Hepatocyte (in vitro differentiated cells): ENCODE measurements around the gene LPAR4. TPM values are rescaled to one million over a fixed set of nuclear protein-coding genes. Genes with fewer than 3 reads are reported as not detected.

Experiments
- DNase-seq: peaks from one replicate; pipeline ENCODE4 v3.0.0-alpha.2; 2016; ENCODE audit warnings: low spot score
- H2AFZ ChIP-seq: fragments of 200-600 bp; sonication (generic); 2 replicates; pipeline ENCODE4 v1.6.0; 2016; ENCODE audit warnings: antibody characterized with exemption, mild to moderate bottlenecking
- H3K27ac ChIP-seq: fragments of 200-600 bp; sonication (generic); 2 replicates; pipeline ENCODE4 v1.5.1; 2016; ENCODE audit warnings: mild to moderate bottlenecking
- H3K27me3 ChIP-seq: fragments of 200-600 bp; sonication (generic); 2 replicates; pipeline ENCODE4 v1.6.1; 2016
- H3K36me3 ChIP-seq: fragments of 200-600 bp; sonication (generic); replicated peaks from 2 replicates; pipeline ENCODE4 v1.5.1; 2016; ENCODE audit warnings: low read depth; ENCODE audit not compliant: insufficient read depth
- H3K4me1 ChIP-seq: fragments of 200-600 bp; sonication (generic); 2 replicates; pipeline ENCODE4 v1.5.1; 2016; ENCODE audit warnings: mild to moderate bottlenecking, moderate library complexity; ENCODE audit not compliant: insufficient read depth
- H3K4me2 ChIP-seq: fragments of 200-600 bp; sonication (generic); 2 replicates; pipeline ENCODE4 v1.6.0; 2016
- H3K4me3 ChIP-seq: fragments of 200-600 bp; sonication (generic); 2 replicates; pipeline ENCODE4 v1.5.1; 2016; ENCODE audit warnings: mild to moderate bottlenecking
- H3K79me2 ChIP-seq: fragments of 200-600 bp; sonication (generic); 2 replicates; pipeline ENCODE4 v1.6.0; 2017; ENCODE audit warnings: mild to moderate bottlenecking
- H3K9me2 ChIP-seq: fragments of 200-600 bp; sonication (generic); replicated peaks from 2 replicates; pipeline ENCODE4 v1.6.0; 2017; ENCODE audit warnings: mild to moderate bottlenecking; ENCODE audit not compliant: insufficient read depth
- H3K9me3 ChIP-seq: fragments of 200-600 bp; sonication (generic); 2 replicates; pipeline ENCODE4 v1.5.1; 2016; ENCODE audit warnings: low read depth, mild to moderate bottlenecking
- H4K20me1 ChIP-seq: fragments of 200-600 bp; sonication (generic); 2 replicates; pipeline ENCODE4 v1.6.0; 2016; ENCODE audit warnings: mild to moderate bottlenecking; ENCODE audit not compliant: insufficient read depth, poor library complexity, severe bottlenecking
- CTCF ChIP-seq: fragments of 200-600 bp; sonication (generic); IDR thresholded peaks from 2 replicates; pipeline ENCODE4 v1.5.1; 2016; ENCODE audit warnings: antibody characterized with exemption, mild to moderate bottlenecking; ENCODE audit not compliant: poor library complexity
- EZH2 ChIP-seq: fragments of 200-600 bp; sonication (generic); IDR thresholded peaks from 2 replicates; pipeline ENCODE4 v1.6.1; 2016; ENCODE audit warnings: antibody characterized with exemption, mild to moderate bottlenecking, borderline replicate concordance
- EZH2phosphoT487 ChIP-seq: fragments of 200-600 bp; sonication (generic); IDR thresholded peaks from one replicate; pipeline ENCODE4 v1.6.1; 2018; ENCODE audit warnings: antibody characterized with exemption, mild to moderate bottlenecking, low read depth, moderate library complexity; ENCODE audit not compliant: unreplicated experiment, severe bottlenecking
- WGBS: methylation state at CpG from one replicate; pipeline ENCODE4 v1.1.6; 2016; ENCODE audit warnings: low lambda C conversion rate; ENCODE audit errors: missing lambda C conversion rate; 5-methylcytosine and 5-hydroxymethylcytosine counted together
- polyA plus RNA-seq: library from polyadenylated mRNA; unstranded; fragments of >200 nt; fragmentation: Nextera tagmentation; extraction: Ambion mirVana; gene quantifications from 2 replicates; pipeline ENCODE4 v1.2.1, GENCODE V29; 2016
- total RNA-seq: library from RNA; depleted of rRNA; stranded (reverse); fragments of >200 nt; gene quantifications from 2 replicates; pipeline ENCODE4 v1.2.3, GENCODE V29; 2014

Gene LPAR4
- total and polyA plus RNA-seq, 2 experiments from 2014 or later: 0.23 to 0.47 TPM

GRCh38 chrX:78747971-78748370, 451 bp downstream of the LPAR4 start:
- 33% methylated on average over 5 of the region's 5 CpGs for WGBS
- no peak for DNase-seq
- Histone ChIP-seq H2AFZ (peak overlapping the region; percentile 53), H3K27ac (no peak overlapping the region), H3K27me3 (no peaks in the 10 kb centered on the region), H3K9me3 (no peaks in the 10 kb centered on the region), H3K9me2 (no peaks in the 10 kb centered on the region), H3K4me1 (no peaks in the 10 kb centered on the region), H3K79me2 (no peaks in the 10 kb centered on the region), H3K4me2 (peak overlapping the region; percentile 67), H3K4me3 (no peak overlapping the region), H3K36me3 (no peaks in the 10 kb centered on the region), H4K20me1 (no peaks in the 10 kb centered on the region)
- TF ChIP-seq EZH2: no peak
- TF ChIP-seq CTCF: no peak
- TF ChIP-seq EZH2phosphoT487: no peak

- 43% methylated on average over 2 of the region's 2 CpGs for WGBS
- no peak overlapping the region for H3K4me3 ChIP-seq
These were observed 1.3 kb downstream of the LPAR4 start for GRCh38 chrX:78748846-78749245.

GRCh38 chrX:78753571-78753970, 6.1 kb downstream of the LPAR4 start:
- Histone ChIP-seq H3K4me1 (no peaks in the 10 kb centered on the region), H3K4me2 (no peak overlapping the region), H2AFZ (no peak overlapping the region), H3K9me3 (no peaks in the 10 kb centered on the region), H3K27me3 (no peaks in the 10 kb centered on the region), H3K79me2 (no peaks in the 10 kb centered on the region), H3K36me3 (no peaks in the 10 kb centered on the region), H3K9me2 (no peaks in the 10 kb centered on the region), H4K20me1 (no peaks in the 10 kb centered on the region), H3K27ac (no peak overlapping the region), H3K4me3 (no peak overlapping the region)
- 66% methylated on average over 3 of the region's 3 CpGs for WGBS
- DNase-seq: no peak
- TF ChIP-seq CTCF: no peak
- no peak for TF ChIP-seq EZH2phosphoT487
- no peak for TF ChIP-seq EZH2

More at GRCh38 chrX:78748846-78749245, 1.3 kb downstream of the LPAR4 start:
- H3K9me3 ChIP-seq: no peaks in the 10 kb centered on the region
- H3K36me3 ChIP-seq: no peaks in the 10 kb centered on the region
- peak overlapping the region; percentile 67 for H3K4me2 ChIP-seq
- H3K4me1 ChIP-seq: no peaks in the 10 kb centered on the region
- no peaks in the 10 kb centered on the region for H4K20me1 ChIP-seq
- no peak overlapping the region for H2AFZ ChIP-seq
- no peak overlapping the region for H3K27ac ChIP-seq
- DNase-seq: no peak
- no peaks in the 10 kb centered on the region for H3K79me2 ChIP-seq
- TF ChIP-seq CTCF: no peak
- no peak for TF ChIP-seq EZH2
- no peak for TF ChIP-seq EZH2phosphoT487
- no peaks in the 10 kb centered on the region for H3K9me2 ChIP-seq
- no peaks in the 10 kb centered on the region for H3K27me3 ChIP-seq

GRCh38 chrX:78754917-78755316, 7.4 kb downstream of the LPAR4 start:
- WGBS: 82% methylated on average over 5 of the region's 5 CpGs

More at GRCh38 chrX:78754917-78755316, 7.4 kb downstream of the LPAR4 start:
- no peak overlapping the region for H3K4me3 ChIP-seq
- H3K9me3 ChIP-seq: no peaks in the 10 kb centered on the region
- H3K4me1 ChIP-seq: no peaks in the 10 kb centered on the region
- H3K79me2 ChIP-seq: no peaks in the 10 kb centered on the region
- no peak overlapping the region for H3K27ac ChIP-seq
- no peaks in the 10 kb centered on the region for H3K9me2 ChIP-seq
- H3K4me2 ChIP-seq: no peak overlapping the region
- no peak overlapping the region for H2AFZ ChIP-seq
- DNase-seq: no peak
- H4K20me1 ChIP-seq: no peaks in the 10 kb centered on the region
- TF ChIP-seq EZH2 (no peak), CTCF (no peak), EZH2phosphoT487 (no peak)
- H3K27me3 ChIP-seq: no peaks in the 10 kb centered on the region
- no peaks in the 10 kb centered on the region for H3K36me3 ChIP-seq
